Hepatocyte (in vitro differentiated cells): Measurements from ENCODE around the gene RERG.

ENCODE experiments used
- EZH2 ChIP-seq: fragments of 200-600 bp; sonication (generic); IDR thresholded peaks from 2 replicates; pipeline ENCODE4 v1.6.1; 2016; ENCODE audit warnings: antibody characterized with exemption, mild to moderate bottlenecking, borderline replicate concordance
- EZH2phosphoT487 ChIP-seq: fragments of 200-600 bp; sonication (generic); IDR thresholded peaks from one replicate; pipeline ENCODE4 v1.6.1; 2018; ENCODE audit warnings: antibody characterized with exemption, mild to moderate bottlenecking, low read depth, moderate library complexity; ENCODE audit not compliant: unreplicated experiment, severe bottlenecking
- TF ChIP-seq, protein P1 (sequence below): fragments of 200-600 bp; sonication (generic); IDR thresholded peaks from 2 replicates; pipeline ENCODE4 v1.5.1; 2016; ENCODE audit warnings: antibody characterized with exemption, mild to moderate bottlenecking; ENCODE audit not compliant: poor library complexity

- TF ChIP-seq, protein P1, sequence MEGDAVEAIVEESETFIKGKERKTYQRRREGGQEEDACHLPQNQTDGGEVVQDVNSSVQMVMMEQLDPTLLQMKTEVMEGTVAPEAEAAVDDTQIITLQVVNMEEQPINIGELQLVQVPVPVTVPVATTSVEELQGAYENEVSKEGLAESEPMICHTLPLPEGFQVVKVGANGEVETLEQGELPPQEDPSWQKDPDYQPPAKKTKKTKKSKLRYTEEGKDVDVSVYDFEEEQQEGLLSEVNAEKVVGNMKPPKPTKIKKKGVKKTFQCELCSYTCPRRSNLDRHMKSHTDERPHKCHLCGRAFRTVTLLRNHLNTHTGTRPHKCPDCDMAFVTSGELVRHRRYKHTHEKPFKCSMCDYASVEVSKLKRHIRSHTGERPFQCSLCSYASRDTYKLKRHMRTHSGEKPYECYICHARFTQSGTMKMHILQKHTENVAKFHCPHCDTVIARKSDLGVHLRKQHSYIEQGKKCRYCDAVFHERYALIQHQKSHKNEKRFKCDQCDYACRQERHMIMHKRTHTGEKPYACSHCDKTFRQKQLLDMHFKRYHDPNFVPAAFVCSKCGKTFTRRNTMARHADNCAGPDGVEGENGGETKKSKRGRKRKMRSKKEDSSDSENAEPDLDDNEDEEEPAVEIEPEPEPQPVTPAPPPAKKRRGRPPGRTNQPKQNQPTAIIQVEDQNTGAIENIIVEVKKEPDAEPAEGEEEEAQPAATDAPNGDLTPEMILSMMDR: no peak
- no peak for TF ChIP-seq EZH2
- no peak for TF ChIP-seq EZH2phosphoT487
Observed at GRCh38 chr12:15088105-15088504, 133.1 kb downstream of the RERG start.
